Keratinocyte (primary cell): Measurements from ENCODE around the gene FLYWCH1. TPM values are rescaled to one million over a fixed set of nuclear protein-coding genes. Genes with fewer than 3 reads are reported as not detected.

ENCODE experiments used
- DNase-seq: peaks from one replicate; pipeline ENCODE4 v3.0.0-alpha.2; 2011; ENCODE audit warnings: low read depth, missing footprints, low spot score
- FAIRE-seq: peaks from 2 replicates; lab custom pipeline; 2011; peaks lifted over from hg19 to GRCh38; lab: Jason Lieb, UNC
- H2AFZ ChIP-seq: 2 replicates; pipeline ENCODE4 v1.6.0; 2012; ENCODE audit warnings: low read length, control low read depth, inconsistent platforms; ENCODE audit not compliant: control insufficient read depth
- H3K27ac ChIP-seq: 2 replicates; pipeline ENCODE4 v1.5.1; 2011; ENCODE audit warnings: low read length; ENCODE audit not compliant: control insufficient read depth, insufficient read depth
- H3K27me3 ChIP-seq: 3 replicates; pipeline ENCODE4 v1.6.0; 2011; ENCODE audit warnings: low read length; ENCODE audit not compliant: control insufficient read depth, insufficient read depth; ENCODE audit errors: extremely low read depth
- H3K36me3 ChIP-seq, 2 experiments: 2 replicates in 1 of 2; 3 replicates in 1 of 2; pipeline ENCODE4 v1.5.1; 2011; ENCODE audit warnings: low read length in 2 of 2, mild to moderate bottlenecking in 1 of 2; ENCODE audit not compliant: control insufficient read depth in 2 of 2, insufficient read depth in 2 of 2; ENCODE audit errors: extremely low read depth in 1 of 2
- H3K4me1 ChIP-seq: 3 replicates; pipeline ENCODE4 v1.5.1; 2011; ENCODE audit warnings: low read length; ENCODE audit not compliant: control insufficient read depth, insufficient read depth; ENCODE audit errors: extremely low read depth
- H3K4me2 ChIP-seq: 3 replicates; pipeline ENCODE4 v1.6.0; 2011; ENCODE audit warnings: low read depth, low read length; ENCODE audit not compliant: control insufficient read depth, insufficient read depth; ENCODE audit errors: extremely low read depth
- H3K4me3 ChIP-seq, 3 experiments: fragments of 200-600 bp in 1 of 3; sonication (generic) in 1 of 3; 2 replicates in 2 of 3; 3 replicates in 1 of 3; pipeline ENCODE4 v1.5.1; 2011 to 2016; ENCODE audit warnings: low read length in 3 of 3, mild to moderate bottlenecking in 3 of 3, control low read depth in 2 of 3, inconsistent platforms in 1 of 3, low read depth in 1 of 3, mixed read lengths in 1 of 3, mixed run types in 1 of 3, moderate library complexity in 1 of 3; ENCODE audit not compliant: control insufficient read depth in 2 of 3, insufficient read depth in 2 of 3; ENCODE audit errors: extremely low read depth in 1 of 3
- H3K79me2 ChIP-seq: 2 replicates; pipeline ENCODE4 v1.6.0; 2012; ENCODE audit warnings: low read length; ENCODE audit not compliant: control insufficient read depth, insufficient read depth
- H3K9ac ChIP-seq: 3 replicates; pipeline ENCODE4 v1.6.0; 2011; ENCODE audit warnings: low read length; ENCODE audit not compliant: control insufficient read depth, insufficient read depth; ENCODE audit errors: extremely low read depth
- H3K9me1 ChIP-seq: 3 replicates; pipeline ENCODE4 v1.6.0; 2011; ENCODE audit warnings: low read length; ENCODE audit not compliant: control insufficient read depth, insufficient read depth; ENCODE audit errors: extremely low read depth
- H3K9me3 ChIP-seq: 2 replicates; pipeline ENCODE4 v1.5.1; 2012; ENCODE audit warnings: low read depth, low read length; ENCODE audit not compliant: control insufficient read depth
- H4K20me1 ChIP-seq: 3 replicates; pipeline ENCODE4 v1.6.0; 2011; ENCODE audit warnings: low read length; ENCODE audit not compliant: control insufficient read depth, insufficient read depth; ENCODE audit errors: extremely low read depth
- CTCF ChIP-seq, 3 experiments: IDR thresholded peaks in 1 of 3; conservative IDR thresholded peaks in 1 of 3; optimal IDR thresholded peaks in 1 of 3; 2 replicates in 2 of 3; 3 replicates in 1 of 3; pipeline versions ENCODE3 to v1.5.1; 2011; ENCODE audit warnings: low read length in 3 of 3, mild to moderate bottlenecking in 3 of 3, moderate library complexity in 2 of 3, control low read depth in 1 of 3, inconsistent platforms in 1 of 3; ENCODE audit not compliant: insufficient read depth in 2 of 3; ENCODE audit errors: extremely low read depth in 1 of 3
- EZH2 ChIP-seq: IDR thresholded peaks from one replicate; pipeline ENCODE4 v1.6.1; 2012; ENCODE audit warnings: inconsistent platforms, mild to moderate bottlenecking, low read length, moderate library complexity
- dilution Hi-C: fragments of 300-500 bp; cut with MboI; formaldehyde crosslinking; loops from one replicate; pipeline ENCODE4 v1.7.0; 2020; ENCODE audit warnings: low sequenced_read_pairs; ENCODE audit not compliant: extremely low pct_ligation_motif_present
- polyA plus RNA-seq, 5 experiments: library from polyadenylated mRNA; depleted of rRNA in 3 of 5; stranded (reverse) in 3 of 5; stranded (forward) in 1 of 5; unstranded in 1 of 5; fragments of >200 nt; gene quantifications; 1 replicate in 1 of 5; 2 replicates in 3 of 5; 3 replicates in 1 of 5; pipeline versions ENCODE4 v1.2.1 to v1.2.3, GENCODE V29; 2011 to 2012; ENCODE audit warnings: missing spikeins in 2 of 5, low read depth in 1 of 5, low replicate concordance in 1 of 5

FLYWCH1 gene
- polyA plus RNA-seq, 1 donor (not counting 4 experiments of a cell fraction or from before 2014, with no cell fraction given), result 16.2 TPM

- Histone ChIP-seq H3K4me3 (no peak overlapping the region), H3K4me1 (peaks cover 20% of the 10 kb centered on the region), H3K27me3 (no peaks in the 10 kb centered on the region), H3K9me1 (peaks cover 2% of the 10 kb centered on the region), H3K36me3 (peaks cover 1 to 17% of the 10 kb centered on the region in 2 experiments), H3K27ac (no peak overlapping the region), H3K9me3 (no peaks in the 10 kb centered on the region), H4K20me1 (peaks cover 9% of the 10 kb centered on the region), H3K4me2 (no peak overlapping the region), H2AFZ (no peak overlapping the region), H3K79me2 (peaks cover 25% of the 10 kb centered on the region), H3K9ac (no peak overlapping the region)
- TF ChIP-seq CTCF (optimal IDR thresholded peaks at IDR 0.05 in 1 of 3, IDR thresholded peaks at IDR 0.05 in 1 of 3, conservative IDR thresholded peaks at IDR 0.05 in 1 of 3; ENCODE audit: extremely low read depth in 1 of 3, insufficient read depth in 2 of 3, low read length in 3 of 3) (no peak), EZH2 (no peak)
- dilution Hi-C loops, result no loop called here
- no peak for DNase-seq
- no peak for FAIRE-seq
Measured at GRCh38 chr16:2975161-2975795, 63.5 kb downstream of the FLYWCH1 start.

- Histone ChIP-seq H3K36me3 (peaks cover 1 to 17% of the 10 kb centered on the region in 2 experiments), H3K27me3 (no peaks in the 10 kb centered on the region), H3K27ac (no peak overlapping the region), H3K9me3 (no peaks in the 10 kb centered on the region), H3K4me3 (no peak overlapping the region), H3K9ac (no peak overlapping the region), H3K9me1 (no peaks in the 10 kb centered on the region), H3K4me1 (peaks cover 18% of the 10 kb centered on the region), H3K79me2 (peaks cover 18% of the 10 kb centered on the region), H2AFZ (no peak overlapping the region), H4K20me1 (peaks cover 1% of the 10 kb centered on the region), H3K4me2 (no peak overlapping the region)
- no peak for FAIRE-seq
- DNase-seq, result no peak
- no peak for TF ChIP-seq EZH2
- no peak for TF ChIP-seq CTCF (optimal IDR thresholded peaks at IDR 0.05 in 1 of 3, IDR thresholded peaks at IDR 0.05 in 1 of 3, conservative IDR thresholded peaks at IDR 0.05 in 1 of 3; ENCODE audit: extremely low read depth in 1 of 3, insufficient read depth in 2 of 3, low read length in 3 of 3)
- dilution Hi-C loops, result no loop called here
Measured at GRCh38 chr16:2976201-2976600, 64.5 kb downstream of the FLYWCH1 start.
